ENCODE measurements around the gene C22orf15. TPM values are rescaled to one million over a fixed set of nuclear protein-coding genes. Genes with fewer than 3 reads are reported as not detected.

Gene C22orf15
- total and polyA plus RNA-seq, 12 donors: 0.11 to 0.80 (median 0.24) TPM; not detected in 7

- no peak overlapping the region for H3K27ac ChIP-seq
- H3K4me1 ChIP-seq (replicated peaks in 1 of 2): peaks cover 0 to 6% of the 10 kb centered on the region in 2 donors
- H3K36me3 ChIP-seq (replicated peaks in 1 of 2): no peaks in the 10 kb centered on the region
- no peak for DNase-seq
- no peaks in the 10 kb centered on the region for H3K27me3 ChIP-seq
- intact Hi-C loops (cut with DNase I): no loop called here
- no peaks in the 10 kb centered on the region for H3K9me3 ChIP-seq (replicated peaks in 1 of 3)
- TF ChIP-seq CTCF (IDR thresholded peaks at IDR 0.05) (no peak), POLR2A (IDR thresholded peaks at IDR 0.05) (no peak)
- WGBS, 4 donors: 64 to 89% (median 77%) methylated on average over 5 to 12 of the region's 12 CpGs
- no peak overlapping the region for H3K4me3 ChIP-seq
These were observed 11.5 kb downstream of the C22orf15 start for GRCh38 chr22:23774114-23774921.

DNA sequence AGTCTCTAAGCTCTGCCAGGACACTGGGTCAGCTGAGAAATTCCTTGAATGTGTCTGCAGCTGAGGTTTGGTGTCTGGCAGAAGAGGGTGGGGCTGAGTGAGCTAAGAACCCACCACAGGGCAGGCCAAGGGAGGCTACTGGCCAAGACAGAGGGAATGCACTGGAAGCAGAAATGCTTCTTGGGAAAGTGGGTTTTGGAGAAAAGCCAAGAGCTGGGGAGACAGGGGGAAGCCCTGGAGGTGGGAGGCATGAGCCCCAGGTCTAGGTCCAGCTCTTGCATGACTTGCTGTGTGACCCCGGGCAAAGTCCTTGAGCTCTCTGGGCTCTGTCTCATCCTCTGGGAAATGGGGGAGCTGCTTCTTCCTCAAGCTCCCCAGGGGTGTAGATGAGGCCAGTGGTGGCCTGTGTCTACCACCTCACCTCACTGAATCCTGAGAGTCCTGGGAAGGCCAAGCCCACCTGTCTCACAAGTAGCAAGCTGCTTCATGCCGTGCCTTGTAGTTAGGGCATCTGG, 12.2 kb downstream of the C22orf15 start:
- Histone ChIP-seq H3K4me1 (replicated peaks in 1 of 2) (peaks cover 0 to 6% of the 10 kb centered on the region in 2 donors), H3K4me3 (no peak overlapping the region), H3K36me3 (replicated peaks in 1 of 2) (no peaks in the 10 kb centered on the region), H3K27me3 (no peaks in the 10 kb centered on the region), H3K27ac (no peak overlapping the region), H3K9me3 (replicated peaks in 1 of 3) (no peaks in the 10 kb centered on the region)
- 71 to 77% (median 76%) methylated on average over 2 of the region's 2 CpGs for WGBS, 4 donors
- TF ChIP-seq POLR2A (IDR thresholded peaks at IDR 0.05): no peak
- no peak for TF ChIP-seq CTCF (IDR thresholded peaks at IDR 0.05)
- intact Hi-C loops (cut with DNase I): no loop called here
- DNase-seq: no peak

- no peak for DNase-seq
- intact Hi-C loops (cut with DNase I): no loop called here
- no peak overlapping the region for H3K27ac ChIP-seq
- no peak overlapping the region for H3K4me3 ChIP-seq
- no peaks in the 10 kb centered on the region for H3K27me3 ChIP-seq
- WGBS, 4 donors: 81 to 88% (median 85%) methylated on average over 3 of the region's 3 CpGs
- H3K9me3 ChIP-seq (replicated peaks in 1 of 3): no peaks in the 10 kb centered on the region
- peaks cover 0 to 6% of the 10 kb centered on the region in 2 donors for H3K4me1 ChIP-seq (replicated peaks in 1 of 2)
- no peaks in the 10 kb centered on the region for H3K36me3 ChIP-seq (replicated peaks in 1 of 2)
- no peak for TF ChIP-seq POLR2A (IDR thresholded peaks at IDR 0.05)
- TF ChIP-seq CTCF (IDR thresholded peaks at IDR 0.05): no peak
These were observed 13.1 kb downstream of the C22orf15 start for GRCh38 chr22:23775779-23776375.

DNA sequence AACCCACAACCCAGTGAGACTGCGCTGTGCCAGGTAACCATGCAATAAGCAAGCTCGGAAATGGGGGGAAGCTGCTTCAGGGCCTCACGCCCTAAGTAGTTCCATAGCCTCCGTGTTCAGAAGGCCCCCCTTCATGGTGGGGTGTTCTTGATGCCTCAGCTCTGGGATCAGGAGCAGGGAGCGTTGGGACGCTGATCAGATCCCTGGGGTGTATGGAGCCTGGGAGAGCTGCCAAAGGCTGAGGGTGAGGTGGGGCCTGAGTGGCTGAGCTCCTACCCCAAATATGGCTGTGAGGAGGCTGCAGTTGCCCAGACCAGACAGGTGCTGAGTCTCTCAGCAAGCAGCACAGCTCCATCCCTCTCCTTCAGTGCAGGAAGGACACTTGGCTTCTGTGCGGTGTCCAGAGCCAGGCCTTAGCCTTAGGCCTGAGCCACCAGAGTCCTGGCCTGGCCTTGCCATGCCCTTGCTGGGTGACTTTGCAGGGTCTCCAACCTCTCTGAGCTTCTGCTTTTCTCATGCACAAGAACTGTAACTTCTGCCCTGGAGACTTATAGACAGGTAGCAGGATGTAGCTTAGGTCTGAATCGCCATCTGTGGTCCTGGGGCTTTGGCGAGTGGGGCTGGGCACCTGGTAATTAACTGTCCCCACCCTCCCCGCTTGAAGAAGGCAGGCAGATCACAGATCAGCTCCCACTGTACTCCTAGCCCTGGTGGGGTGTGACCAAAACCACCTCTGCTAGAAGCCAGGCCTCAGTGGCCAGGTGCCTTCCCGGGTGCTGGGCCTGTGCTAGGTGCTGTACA, 15.2 kb downstream of the C22orf15 start:
- TF ChIP-seq POLR2A (IDR thresholded peaks at IDR 0.05) (no peak), CTCF (IDR thresholded peaks at IDR 0.05) (no peak)
- Histone ChIP-seq H3K4me3 (no peak overlapping the region), H3K4me1 (replicated peaks in 1 of 2) (no peaks in the 10 kb centered on the region), H3K36me3 (replicated peaks in 1 of 2) (no peaks in the 10 kb centered on the region), H3K9me3 (replicated peaks in 1 of 3) (no peaks in the 10 kb centered on the region), H3K27me3 (no peaks in the 10 kb centered on the region), H3K27ac (no peak overlapping the region)
- DNase-seq: no peak
- intact Hi-C loops (cut with DNase I): no loop called here
- WGBS, 4 donors: 72 to 93% (median 89%) methylated on average over 5 to 11 of the region's 11 CpGs
